Osteocyte (in vitro differentiated cells): Measurements from ENCODE around the gene ETF1. TPM values are rescaled to one million over a fixed set of nuclear protein-coding genes. Genes with fewer than 3 reads are reported as not detected.

Experiments
- DNase-seq: peaks from one replicate; pipeline ENCODE4 v3.0.0; 2021; ENCODE audit warnings: mixed read lengths; ENCODE audit not compliant: unreplicated experiment; ENCODE audit errors: extremely low spot score
- H3K27ac Mint-ChIP-seq: one replicate; pipeline ENCODE4 v1.8.0; 2021; ENCODE audit warnings: mild to moderate bottlenecking, mixed read lengths; ENCODE audit not compliant: unreplicated experiment
- H3K27me3 Mint-ChIP-seq: one replicate; pipeline ENCODE4 v1.8.0; 2021; ENCODE audit warnings: mixed read lengths; ENCODE audit not compliant: unreplicated experiment
- H3K36me3 Mint-ChIP-seq: one replicate; pipeline ENCODE4 v1.8.0; 2021; ENCODE audit warnings: mixed read lengths; ENCODE audit not compliant: unreplicated experiment
- H3K4me1 Mint-ChIP-seq: one replicate; pipeline ENCODE4 v1.8.0; 2021; ENCODE audit warnings: mixed read lengths; ENCODE audit not compliant: unreplicated experiment
- H3K4me3 Mint-ChIP-seq: one replicate; pipeline ENCODE4 v1.8.0; 2021; ENCODE audit warnings: mild to moderate bottlenecking, moderate library complexity, mixed read lengths; ENCODE audit not compliant: unreplicated experiment
- H3K9me3 Mint-ChIP-seq: one replicate; pipeline ENCODE4 v1.8.0; 2021; ENCODE audit warnings: mixed read lengths; ENCODE audit not compliant: unreplicated experiment
- CTCF ChIP-seq: fragments of 200-600 bp; sonication (generic); IDR thresholded peaks from 2 replicates; pipeline ENCODE4 v1.5.0; 2021; ENCODE audit warnings: antibody characterized with exemption, mild to moderate bottlenecking, moderate library complexity
- total RNA-seq: library from RNA; stranded (reverse); gene quantifications from 2 replicates; pipeline ENCODE4 v1.2.1, GENCODE V29; 2021

The ETF1 gene
- total RNA-seq, 1 donor from 2014 or later, result 88.3 TPM

- Mint-ChIP-seq H3K4me3 (no peak overlapping the region), H3K36me3 (no peaks in the 10 kb centered on the region), H3K4me1 (peaks cover 8% of the 10 kb centered on the region), H3K27ac (no peak overlapping the region), H3K27me3 (no peaks in the 10 kb centered on the region), H3K9me3 (no peaks in the 10 kb centered on the region)
- TF ChIP-seq CTCF, result no peak
- DNase-seq, result no peak
Observed at GRCh38 chr5:138460032-138460693, 82.9 kb downstream of the ETF1 start.

GRCh38 chr5:138459311-138459933 lies 83.6 kb downstream of the ETF1 start:
- Mint-ChIP-seq H3K27me3 (no peaks in the 10 kb centered on the region), H3K4me3 (no peak overlapping the region), H3K9me3 (no peaks in the 10 kb centered on the region), H3K36me3 (no peaks in the 10 kb centered on the region), H3K4me1 (peaks cover 8% of the 10 kb centered on the region), H3K27ac (no peak overlapping the region)
- DNase-seq, result no peak
- no peak for TF ChIP-seq CTCF

- Mint-ChIP-seq H3K9me3 (no peaks in the 10 kb centered on the region), H3K27ac (no peak overlapping the region), H3K36me3 (no peaks in the 10 kb centered on the region), H3K27me3 (no peaks in the 10 kb centered on the region), H3K4me3 (no peak overlapping the region), H3K4me1 (peaks cover 8% of the 10 kb centered on the region)
- DNase-seq, result no peak
- TF ChIP-seq CTCF, result no peak
Observed at GRCh38 chr5:138458856-138459255, 84.2 kb downstream of the ETF1 start.

- no peaks in the 10 kb centered on the region for H3K9me3 Mint-ChIP-seq
- no peak for DNase-seq
- no peak overlapping the region for H3K27ac Mint-ChIP-seq
- H3K27me3 Mint-ChIP-seq, result no peaks in the 10 kb centered on the region
- H3K36me3 Mint-ChIP-seq, result no peaks in the 10 kb centered on the region
- no peak overlapping the region for H3K4me3 Mint-ChIP-seq
- no peak for TF ChIP-seq CTCF
- peaks cover 5% of the 10 kb centered on the region for H3K4me1 Mint-ChIP-seq
Observed at GRCh38 chr5:138458384-138458783, 84.7 kb downstream of the ETF1 start.

GRCh38 chr5:138457531-138458275 lies 85.3 kb downstream of the ETF1 start:
- DNase-seq, result no peak
- Mint-ChIP-seq H3K9me3 (no peaks in the 10 kb centered on the region), H3K4me3 (no peak overlapping the region), H3K27ac (no peak overlapping the region), H3K4me1 (peaks cover 4% of the 10 kb centered on the region), H3K27me3 (no peaks in the 10 kb centered on the region), H3K36me3 (no peaks in the 10 kb centered on the region)
- no peak for TF ChIP-seq CTCF
